IPS-20b (cell line): ENCODE results near the gene TTC32.
"Not testable (repeated sequence)": the region's sequence is repeated elsewhere in the genome, so short reads cannot be mapped to it uniquely, and the experiment has no call there.

Experiments used
- H3K27ac ChIP-seq: one replicate; pipeline ENCODE4 v1.5.1; 2013; ENCODE audit warnings: low read length
- H3K27me3 ChIP-seq: 2 replicates; pipeline ENCODE4 v1.6.1; 2013; ENCODE audit warnings: mild to moderate bottlenecking, low read length, inconsistent platforms; ENCODE audit not compliant: insufficient read depth
- H3K36me3 ChIP-seq: 2 replicates; pipeline ENCODE4 v1.6.1; 2013; ENCODE audit warnings: low read depth, mild to moderate bottlenecking, inconsistent platforms, low read length, moderate library complexity; ENCODE audit not compliant: insufficient read depth
- H3K4me1 ChIP-seq: 2 replicates; pipeline ENCODE4 v1.6.1; 2013; ENCODE audit warnings: mild to moderate bottlenecking, control low read depth, inconsistent platforms, low read length, moderate library complexity; ENCODE audit not compliant: insufficient read depth
- H3K4me3 ChIP-seq: 2 replicates; pipeline ENCODE4 v1.5.1; 2013; ENCODE audit warnings: mild to moderate bottlenecking, low read length, inconsistent platforms
- H3K9ac ChIP-seq: 2 replicates; pipeline ENCODE4 v1.6.1; 2013; ENCODE audit warnings: low read depth, mild to moderate bottlenecking, inconsistent platforms, low read length, moderate library complexity
- H3K9me3 ChIP-seq: 2 replicates; pipeline ENCODE4 v1.6.1; 2013; ENCODE audit warnings: mild to moderate bottlenecking, low read depth, low read length, inconsistent platforms; ENCODE audit not compliant: insufficient read depth

Gene TTC32

GRCh38 chr2:19927816-19928215 lies 26.0 kb upstream of the TTC32 start:
- peaks cover 70% of the 10 kb centered on the region for H3K36me3 ChIP-seq
- not testable (repeated sequence) for H3K9ac ChIP-seq, H3K4me3 ChIP-seq, H3K4me1 ChIP-seq, H3K27ac ChIP-seq, H3K27me3 ChIP-seq
- H3K9me3 ChIP-seq: peaks cover 11% of the 10 kb centered on the region; the same call in 1 of the 2 replicates

- not testable (repeated sequence) for H3K27me3 ChIP-seq, H3K4me1 ChIP-seq, H3K4me3 ChIP-seq, H3K27ac ChIP-seq, H3K9ac ChIP-seq
- Histone ChIP-seq H3K9me3 (peaks cover 11% of the 10 kb centered on the region; the same call in 1 of the 2 replicates), H3K36me3 (peaks cover 40% of the 10 kb centered on the region)
These were observed 22.7 kb upstream of the TTC32 start for GRCh38 chr2:19924526-19924925.

- H3K9me3 ChIP-seq, H3K27ac ChIP-seq, H3K4me1 ChIP-seq, H3K4me3 ChIP-seq, H3K27me3 ChIP-seq, H3K9ac ChIP-seq: not testable (repeated sequence)
- peaks cover 17% of the 10 kb centered on the region; the same call in 1 of the 2 replicates for H3K36me3 ChIP-seq
These were observed 20.4 kb upstream of the TTC32 start for GRCh38 chr2:19922188-19922587.

- Histone ChIP-seq H3K36me3 (peaks cover 32% of the 10 kb centered on the region), H3K9me3 (no peaks in the 10 kb centered on the region), H3K4me3 (no peak overlapping the region), H3K27me3 (no peaks in the 10 kb centered on the region), H3K4me1 (no peaks in the 10 kb centered on the region), H3K9ac (no peak overlapping the region), H3K27ac (no peak overlapping the region)
These were observed 14.7 kb upstream of the TTC32 start for GRCh38 chr2:19916385-19916950.

GRCh38 chr2:19914266-19914975 lies 12.6 kb upstream of the TTC32 start:
- Histone ChIP-seq H3K27me3 (no peaks in the 10 kb centered on the region), H3K27ac (no peak overlapping the region), H3K9ac (no peak overlapping the region), H3K9me3 (no peaks in the 10 kb centered on the region), H3K36me3 (peaks cover 33% of the 10 kb centered on the region), H3K4me1 (no peaks in the 10 kb centered on the region), H3K4me3 (no peak overlapping the region)

- no peak overlapping the region for H3K9ac ChIP-seq
- H3K27me3 ChIP-seq: no peaks in the 10 kb centered on the region
- H3K36me3 ChIP-seq: peaks cover 33% of the 10 kb centered on the region
- H3K9me3 ChIP-seq: no peaks in the 10 kb centered on the region
- H3K4me1 ChIP-seq: no peaks in the 10 kb centered on the region
- no peak overlapping the region for H3K27ac ChIP-seq
- H3K4me3 ChIP-seq: no peak overlapping the region
These were observed 10.2 kb upstream of the TTC32 start for GRCh38 chr2:19911808-19912509.

- H3K27ac ChIP-seq: peak overlapping the region; percentile 93
- peaks cover 11% of the 10 kb centered on the region; the same call in 1 of the 2 replicates for H3K4me1 ChIP-seq
- H3K9me3 ChIP-seq: no peaks in the 10 kb centered on the region
- H3K4me3 ChIP-seq: peak overlapping the region; percentile 91
- H3K9ac ChIP-seq: peak overlapping the region; percentile 98
- H3K36me3 ChIP-seq: no peaks in the 10 kb centered on the region
- no peaks in the 10 kb centered on the region for H3K27me3 ChIP-seq
These were observed 495 bp upstream of the TTC32 start for GRCh38 chr2:19902216-19902740.

GRCh38 chr2:19900931-19901441 lies 797 bp downstream of the TTC32 start:
- Histone ChIP-seq H3K27ac (peak overlapping the region; percentile 93), H3K9me3 (no peaks in the 10 kb centered on the region), H3K36me3 (no peaks in the 10 kb centered on the region), H3K4me1 (peaks cover 11% of the 10 kb centered on the region; the same call in 1 of the 2 replicates), H3K9ac (peak overlapping the region; percentile 98), H3K27me3 (no peaks in the 10 kb centered on the region), H3K4me3 (peak overlapping the region; percentile 91)

- Histone ChIP-seq H3K9me3 (no peaks in the 10 kb centered on the region), H3K4me1 (peaks cover 11% of the 10 kb centered on the region; the same call in 1 of the 2 replicates), H3K27me3 (no peaks in the 10 kb centered on the region), H3K4me3 (peak overlapping the region; percentile 91), H3K36me3 (no peaks in the 10 kb centered on the region), H3K9ac (peak overlapping the region; percentile 98), H3K27ac (no peak overlapping the region)
These were observed 1.5 kb downstream of the TTC32 start for GRCh38 chr2:19899985-19900930.

- no peak overlapping the region for H3K4me3 ChIP-seq
These were observed 3.0 kb downstream of the TTC32 start for GRCh38 chr2:19898592-19899329.

More at GRCh38 chr2:19898592-19899329, 3.0 kb downstream of the TTC32 start:
- no peak overlapping the region for H3K27ac ChIP-seq
- peaks cover 11% of the 10 kb centered on the region; the same call in 1 of the 2 replicates for H3K4me1 ChIP-seq
- no peak overlapping the region for H3K9ac ChIP-seq
- H3K9me3 ChIP-seq: no peaks in the 10 kb centered on the region
- no peaks in the 10 kb centered on the region for H3K36me3 ChIP-seq
- H3K27me3 ChIP-seq: no peaks in the 10 kb centered on the region
